ENCODE measurements around the gene ARAP1.

ARAP1 gene

GRCh38 chr11:72780296-72781062 is 28.3 kb upstream of the ARAP1 start:
- in situ Hi-C loops (cut with MboI; ENCODE audit: low sequenced_read_pairs), result no loop called here

GRCh38 chr11:72779495-72780128 is 27.4 kb upstream of the ARAP1 start:
- in situ Hi-C loops (cut with MboI; ENCODE audit: low sequenced_read_pairs), result no loop called here

GRCh38 chr11:72778535-72779494 is 26.6 kb upstream of the ARAP1 start:
- in situ Hi-C loops (cut with MboI; ENCODE audit: low sequenced_read_pairs), result no loop called here

GRCh38 chr11:72777755-72778278 is 25.6 kb upstream of the ARAP1 start:
- in situ Hi-C loops (cut with MboI; ENCODE audit: low sequenced_read_pairs), result no loop called here

GRCh38 chr11:72776844-72777754 is 24.9 kb upstream of the ARAP1 start:
- in situ Hi-C loops (cut with MboI; ENCODE audit: low sequenced_read_pairs), result no loop called here

GRCh38 chr11:72776117-72776843 is 24.1 kb upstream of the ARAP1 start:
- in situ Hi-C loops (cut with MboI; ENCODE audit: low sequenced_read_pairs), result no loop called here

GRCh38 chr11:72775288-72776110 is 23.3 kb upstream of the ARAP1 start:
- in situ Hi-C loops (cut with MboI; ENCODE audit: low sequenced_read_pairs), result no loop called here

GRCh38 chr11:72774499-72774898 is 22.3 kb upstream of the ARAP1 start:
- in situ Hi-C loops (cut with MboI; ENCODE audit: low sequenced_read_pairs), result no loop called here

GRCh38 chr11:72773696-72774095 is 21.5 kb upstream of the ARAP1 start:
- in situ Hi-C loops (cut with MboI; ENCODE audit: low sequenced_read_pairs), result no loop called here

- in situ Hi-C loops (cut with MboI; ENCODE audit: low sequenced_read_pairs), result no loop called here
Measured at GRCh38 chr11:72773291-72773690, 21.1 kb upstream of the ARAP1 start.

- in situ Hi-C loops (cut with MboI; ENCODE audit: low sequenced_read_pairs), result no loop called here
Measured at GRCh38 chr11:72772059-72772458, 19.9 kb upstream of the ARAP1 start.

GRCh38 chr11:72771507-72771906 is 19.3 kb upstream of the ARAP1 start:
- in situ Hi-C loops (cut with MboI; ENCODE audit: low sequenced_read_pairs), result no loop called here

- in situ Hi-C loops (cut with MboI; ENCODE audit: low sequenced_read_pairs), result no loop called here
Measured at GRCh38 chr11:72770799-72771198, 18.6 kb upstream of the ARAP1 start.

GRCh38 chr11:72769680-72770079 is 17.5 kb upstream of the ARAP1 start:
- in situ Hi-C loops (cut with MboI; ENCODE audit: low sequenced_read_pairs), result no loop called here

GRCh38 chr11:72768581-72768980 is 16.4 kb upstream of the ARAP1 start:
- in situ Hi-C loops (cut with MboI; ENCODE audit: low sequenced_read_pairs), result no loop called here

GRCh38 chr11:72767203-72768062 is 15.2 kb upstream of the ARAP1 start:
- in situ Hi-C loops (cut with MboI; ENCODE audit: low sequenced_read_pairs), result no loop called here

- in situ Hi-C loops (cut with MboI; ENCODE audit: low sequenced_read_pairs), result no loop called here
Measured at GRCh38 chr11:72766152-72766902, 14.1 kb upstream of the ARAP1 start.

All from HL-60/S4 treated with retinoic acid at 250 ng/mL for 4 days and 3 days (cell line).